Measurements from ENCODE around the gene DVL1. TPM values are rescaled to one million over a fixed set of nuclear protein-coding genes. Genes with fewer than 3 reads are reported as not detected.
A peak's percentile ranks its signal among the peaks of the same experiment; 100 is the strongest.

Gene DVL1
- polyA plus RNA-seq, 1 experiment: 23.6 TPM

- DNase-seq (ENCODE audit: low read depth): no peak
- no peaks in the 10 kb centered on the region for H3K27me3 ChIP-seq (ENCODE audit: control insufficient read depth, insufficient read depth, low read length)
- H3K36me3 ChIP-seq (ENCODE audit: control insufficient read depth, insufficient read depth, low read length): peaks cover 10% of the 10 kb centered on the region
- CTCF ChIA-PET: interaction anchor here (0.5 to 3.9 kb wide), 10 partner anchors 10 to 275 kb away, joined by 3 to 76 read pairs (median 4); no protein-coding TSS in a partner anchor
- H3K4me3 ChIP-seq (ENCODE audit: low read depth, low read length): no peak overlapping the region
- no peak for TF ChIP-seq CTCF (IDR thresholded peaks at IDR 0.05; ENCODE audit: insufficient read depth, low read depth, low read length)
- POLR2A ChIA-PET: no interaction called here
Observed at GRCh38 chr1:1291023-1291528, 58.1 kb downstream of the DVL1 start.

GRCh38 chr1:1290238-1290731, 58.9 kb downstream of the DVL1 start:
- ChIA-PET CTCF (interaction anchor here (0.7 to 3.9 kb wide), 7 partner anchors 8 to 170 kb away, joined by 3 to 76 read pairs (median 3); no protein-coding TSS in a partner anchor), POLR2A (no interaction called here)
- peaks cover 5% of the 10 kb centered on the region for H3K36me3 ChIP-seq (ENCODE audit: control insufficient read depth, insufficient read depth, low read length)
- no peaks in the 10 kb centered on the region for H3K27me3 ChIP-seq (ENCODE audit: control insufficient read depth, insufficient read depth, low read length)
- H3K4me3 ChIP-seq (ENCODE audit: low read depth, low read length): no peak overlapping the region
- DNase-seq (ENCODE audit: low read depth): no peak
- TF ChIP-seq CTCF (IDR thresholded peaks at IDR 0.05; ENCODE audit: insufficient read depth, low read depth, low read length): peak; percentile 52

GRCh38 chr1:1287288-1288110, 61.7 kb downstream of the DVL1 start:
- no peak for TF ChIP-seq CTCF (IDR thresholded peaks at IDR 0.05; ENCODE audit: insufficient read depth, low read depth, low read length)
- ChIA-PET POLR2A (no interaction called here), CTCF (interaction anchor here (1.4 kb wide), 1 partner anchor 165 kb away, joined by 7 read pairs; no protein-coding TSS in a partner anchor)
- Histone ChIP-seq H3K27me3 (ENCODE audit: control insufficient read depth, insufficient read depth, low read length) (no peaks in the 10 kb centered on the region), H3K4me3 (ENCODE audit: low read depth, low read length) (no peak overlapping the region), H3K36me3 (ENCODE audit: control insufficient read depth, insufficient read depth, low read length) (peaks cover 1% of the 10 kb centered on the region; the same call in 1 of the 2 replicates)
- DNase-seq (ENCODE audit: low read depth): no peak

GRCh38 chr1:1286313-1287261, 62.6 kb downstream of the DVL1 start:
- Histone ChIP-seq H3K27me3 (ENCODE audit: control insufficient read depth, insufficient read depth, low read length) (no peaks in the 10 kb centered on the region), H3K4me3 (ENCODE audit: low read depth, low read length) (no peak overlapping the region), H3K36me3 (ENCODE audit: control insufficient read depth, insufficient read depth, low read length) (no peaks in the 10 kb centered on the region)
- CTCF ChIA-PET: interaction anchor here (1.0 to 1.4 kb wide), 2 partner anchors 19 to 164 kb away, joined by 3 to 7 read pairs; no protein-coding TSS in a partner anchor
- TF ChIP-seq CTCF (IDR thresholded peaks at IDR 0.05; ENCODE audit: insufficient read depth, low read depth, low read length): no peak
- DNase-seq (ENCODE audit: low read depth): no peak
- POLR2A ChIA-PET: no interaction called here
